DND-41 (cell line): ENCODE measurements around the gene OR2A25.

Experiments
- CTCF ChIP-seq: IDR thresholded peaks from 2 replicates; pipeline ENCODE4 v1.5.1; 2012; ENCODE audit warnings: borderline replicate concordance, low read length, moderate library complexity, mild to moderate bottlenecking; ENCODE audit not compliant: poor library complexity, severe bottlenecking; ENCODE audit errors: extremely low read depth
- EZH2 ChIP-seq: IDR thresholded peaks from 3 replicates; pipeline ENCODE4 v1.6.1; 2012; ENCODE audit warnings: borderline replicate concordance, low read depth, mild to moderate bottlenecking, moderate library complexity, low read length, inconsistent platforms; ENCODE audit not compliant: severe bottlenecking

- TF ChIP-seq CTCF (no peak), EZH2 (no peak)
These were observed 53.3 kb downstream of the OR2A25 start, which contains the start of gene OR2A14 for GRCh38 chr7:144122876-144123275.
